ENCODE data around the gene RIPK1.

RIPK1 gene

DNA sequence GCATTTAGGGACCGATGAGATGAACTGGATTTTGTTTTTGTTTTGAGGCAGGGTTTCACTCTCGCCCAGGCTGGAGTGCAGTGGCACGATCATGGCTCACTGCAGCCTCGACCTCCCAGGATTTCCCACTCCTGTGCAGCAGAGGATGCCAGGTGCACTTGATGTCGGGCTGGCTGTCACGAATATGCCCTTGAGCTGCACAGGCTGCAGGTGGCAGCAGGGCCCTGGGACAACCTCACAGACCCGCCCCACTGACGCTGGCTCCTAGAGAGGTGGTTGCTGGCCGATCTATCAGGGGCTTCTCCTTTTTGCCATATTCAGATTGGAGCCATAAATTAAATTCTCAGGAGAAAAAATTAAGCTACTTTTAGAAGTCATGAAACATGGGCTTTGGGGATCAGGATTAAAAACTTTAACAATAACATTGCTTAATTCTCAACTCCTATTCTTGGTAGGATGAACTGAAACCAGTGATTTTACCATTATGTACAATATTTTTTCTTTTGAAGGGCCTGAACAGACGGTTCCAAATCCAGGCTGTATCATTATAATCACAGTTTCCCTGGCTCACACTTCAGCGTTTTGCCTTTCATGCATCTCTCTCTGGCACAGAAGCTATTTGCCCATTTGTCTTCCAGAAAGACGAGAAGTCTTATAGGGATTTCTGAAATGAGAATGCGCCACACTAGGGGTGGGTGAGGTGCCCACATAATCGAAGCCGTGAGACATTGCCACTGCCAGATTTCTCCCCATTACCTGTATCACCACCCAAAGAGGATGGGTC is 36.2 kb upstream of the RIPK1 start:
- Histone ChIP-seq H3K9me2 (replicated peaks; ENCODE audit: low read depth, low read length) (no peaks in the 10 kb centered on the region), H3K79me2 (ENCODE audit: insufficient read depth, low read length) (no peaks in the 10 kb centered on the region), H3K9me3 (ENCODE audit: insufficient read depth, low read depth, low read length) (no peaks in the 10 kb centered on the region), H3K9ac (ENCODE audit: low read depth, low read length, poor library complexity, severe bottlenecking) (no peak overlapping the region), H3K36me3 (ENCODE audit: insufficient read depth, low read length) (no peaks in the 10 kb centered on the region), H3K4me2 (ENCODE audit: low read depth, low read length, poor library complexity, severe bottlenecking) (no peak overlapping the region), H2AFZ (ENCODE audit: low read length) (no peak overlapping the region), H3K4me1 (ENCODE audit: insufficient read depth, low read length, poor library complexity, severe bottlenecking) (peaks cover 9% of the 10 kb centered on the region), H4K20me1 (ENCODE audit: insufficient read depth, low read length, poor library complexity, severe bottlenecking) (no peaks in the 10 kb centered on the region), H3F3A (ENCODE audit: low read depth) (no peaks in the 10 kb centered on the region), H3K27me3 (ENCODE audit: insufficient read depth, low read length, poor library complexity, severe bottlenecking) (no peaks in the 10 kb centered on the region), H3K4me3 (ENCODE audit: low read length, poor library complexity, severe bottlenecking) (no peak overlapping the region)
- TF ChIP-seq EZH2phosphoT487 (IDR thresholded peaks at IDR 0.05; ENCODE audit: borderline replicate concordance) (no peak), CTCF (conservative IDR thresholded peaks at IDR 0.05; ENCODE audit: low read length) (0 out of 2 replicates have a peak, but pooled peaks have one; percentile 19)

GRCh38 chr6:3032986-3033385 is 35.3 kb upstream of the RIPK1 start:
- TF ChIP-seq CTCF (conservative IDR thresholded peaks at IDR 0.05; ENCODE audit: low read length): no peak
- no peak for TF ChIP-seq EZH2phosphoT487 (IDR thresholded peaks at IDR 0.05; ENCODE audit: borderline replicate concordance)
- H2AFZ ChIP-seq (ENCODE audit: low read length): no peak overlapping the region
- peaks cover 6% of the 10 kb centered on the region for H3K4me1 ChIP-seq (ENCODE audit: insufficient read depth, low read length, poor library complexity, severe bottlenecking)
- no peaks in the 10 kb centered on the region for H3K79me2 ChIP-seq (ENCODE audit: insufficient read depth, low read length)
- H3F3A ChIP-seq (ENCODE audit: low read depth): no peaks in the 10 kb centered on the region
- H3K4me2 ChIP-seq (ENCODE audit: low read depth, low read length, poor library complexity, severe bottlenecking): no peak overlapping the region
- H3K9me2 ChIP-seq (replicated peaks; ENCODE audit: low read depth, low read length): no peaks in the 10 kb centered on the region
- no peaks in the 10 kb centered on the region for H4K20me1 ChIP-seq (ENCODE audit: insufficient read depth, low read length, poor library complexity, severe bottlenecking)
- no peak overlapping the region for H3K9ac ChIP-seq (ENCODE audit: low read depth, low read length, poor library complexity, severe bottlenecking)
- no peak overlapping the region for H3K4me3 ChIP-seq (ENCODE audit: low read length, poor library complexity, severe bottlenecking)
- H3K27me3 ChIP-seq (ENCODE audit: insufficient read depth, low read length, poor library complexity, severe bottlenecking): no peaks in the 10 kb centered on the region
- H3K9me3 ChIP-seq (ENCODE audit: insufficient read depth, low read depth, low read length): no peaks in the 10 kb centered on the region
- no peaks in the 10 kb centered on the region for H3K36me3 ChIP-seq (ENCODE audit: insufficient read depth, low read length)

DNA sequence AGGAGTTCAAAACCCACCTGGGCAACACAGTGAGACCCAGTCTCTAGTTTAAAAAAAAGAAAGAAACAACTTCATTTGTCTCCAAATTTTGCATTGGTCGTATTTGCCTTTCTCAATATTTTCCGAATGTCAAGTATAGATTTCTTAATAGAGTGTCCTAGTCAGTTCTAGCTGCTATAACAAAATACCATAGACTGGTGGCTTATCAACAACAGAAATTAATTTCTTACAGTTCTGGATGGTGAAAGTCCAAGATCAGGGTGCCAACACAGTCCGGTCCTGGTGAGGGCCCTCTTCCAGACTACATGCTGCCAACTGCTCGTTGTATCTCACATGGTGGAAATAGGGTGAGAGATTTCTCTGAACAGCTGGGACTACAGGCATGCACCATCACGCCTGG is 34.6 kb upstream of the RIPK1 start:
- H3K4me3 ChIP-seq (ENCODE audit: low read length, poor library complexity, severe bottlenecking): no peak overlapping the region
- H4K20me1 ChIP-seq (ENCODE audit: insufficient read depth, low read length, poor library complexity, severe bottlenecking): no peaks in the 10 kb centered on the region
- TF ChIP-seq EZH2phosphoT487 (IDR thresholded peaks at IDR 0.05; ENCODE audit: borderline replicate concordance) (no peak), CTCF (conservative IDR thresholded peaks at IDR 0.05; ENCODE audit: low read length) (no peak)
- no peaks in the 10 kb centered on the region for H3K9me2 ChIP-seq (replicated peaks; ENCODE audit: low read depth, low read length)
- H3F3A ChIP-seq (ENCODE audit: low read depth): no peaks in the 10 kb centered on the region
- H3K4me2 ChIP-seq (ENCODE audit: low read depth, low read length, poor library complexity, severe bottlenecking): no peak overlapping the region
- H3K4me1 ChIP-seq (ENCODE audit: insufficient read depth, low read length, poor library complexity, severe bottlenecking): peaks cover 3% of the 10 kb centered on the region
- no peaks in the 10 kb centered on the region for H3K9me3 ChIP-seq (ENCODE audit: insufficient read depth, low read depth, low read length)
- H3K36me3 ChIP-seq (ENCODE audit: insufficient read depth, low read length): no peaks in the 10 kb centered on the region
- no peak overlapping the region for H3K9ac ChIP-seq (ENCODE audit: low read depth, low read length, poor library complexity, severe bottlenecking)
- H3K79me2 ChIP-seq (ENCODE audit: insufficient read depth, low read length): no peaks in the 10 kb centered on the region
- H2AFZ ChIP-seq (ENCODE audit: low read length): no peak overlapping the region
- H3K27me3 ChIP-seq (ENCODE audit: insufficient read depth, low read length, poor library complexity, severe bottlenecking): no peaks in the 10 kb centered on the region
